ENCODE results near the gene SYCE3. TPM values are rescaled to one million over a fixed set of nuclear protein-coding genes. Genes with fewer than 3 reads are reported as not detected.

SYCE3 gene
- total RNA-seq, 2 experiments from 2014 or later, result 0.87 to 1.0 TPM

DNA sequence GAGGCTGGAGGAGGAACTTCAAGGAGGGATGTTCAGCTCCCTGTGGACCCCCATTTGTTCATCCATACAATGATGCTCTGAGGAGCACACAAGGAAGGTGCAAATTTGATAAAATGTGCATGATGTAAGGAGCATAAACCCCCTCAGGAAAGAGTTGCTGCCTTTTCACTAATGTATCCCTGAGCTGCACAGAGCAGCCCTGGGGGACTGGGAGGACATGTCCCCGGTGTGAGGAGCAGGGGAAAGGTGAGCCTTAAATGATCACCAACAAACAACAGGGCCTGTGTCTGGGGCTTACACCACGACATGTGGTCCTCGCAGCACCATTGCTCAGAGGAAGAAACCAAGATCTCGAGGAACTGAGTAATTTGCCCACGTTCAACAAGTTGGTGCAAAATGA is 34.4 kb upstream of the SYCE3 start:
- H3K9me3 Mint-ChIP-seq, result no peaks in the 10 kb centered on the region
- ChIA-PET CTCF (no interaction called here), POLR2A (no interaction called here)
- H3K36me3 Mint-ChIP-seq, result peaks cover 5% of the 10 kb centered on the region
- peaks cover 8% of the 10 kb centered on the region for H3K4me1 Mint-ChIP-seq (ENCODE audit: low read depth)
- H3K27me3 Mint-ChIP-seq, result peaks cover 19% of the 10 kb centered on the region
- intact Hi-C loops (cut with micrococcal nuclease), result no loop called here
- no peak overlapping the region for H3K4me3 Mint-ChIP-seq
- H3K27ac Mint-ChIP-seq, result no peak overlapping the region
- DNase-seq, result no peak

DNA sequence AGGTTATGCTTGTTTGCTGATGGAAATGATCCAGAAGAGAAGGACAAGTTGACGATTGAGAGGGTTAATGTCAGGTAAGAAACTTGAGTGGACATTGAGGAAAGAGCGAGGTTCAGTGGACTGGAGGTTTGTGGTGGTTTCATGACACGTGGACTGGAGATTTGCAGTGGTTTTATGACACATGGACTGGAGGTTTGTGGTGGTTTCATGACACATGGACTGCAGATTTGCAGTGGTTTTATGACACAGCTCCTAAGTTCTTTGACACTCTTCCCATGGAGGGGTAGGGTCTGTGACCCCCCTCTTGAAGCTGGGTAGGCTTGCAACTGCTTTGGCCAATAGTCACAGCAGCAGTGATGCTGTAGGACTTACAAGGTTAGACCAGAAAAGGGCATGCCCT is 32.5 kb upstream of the SYCE3 start:
- peaks cover 4% of the 10 kb centered on the region for H3K4me1 Mint-ChIP-seq (ENCODE audit: low read depth)

DNA sequence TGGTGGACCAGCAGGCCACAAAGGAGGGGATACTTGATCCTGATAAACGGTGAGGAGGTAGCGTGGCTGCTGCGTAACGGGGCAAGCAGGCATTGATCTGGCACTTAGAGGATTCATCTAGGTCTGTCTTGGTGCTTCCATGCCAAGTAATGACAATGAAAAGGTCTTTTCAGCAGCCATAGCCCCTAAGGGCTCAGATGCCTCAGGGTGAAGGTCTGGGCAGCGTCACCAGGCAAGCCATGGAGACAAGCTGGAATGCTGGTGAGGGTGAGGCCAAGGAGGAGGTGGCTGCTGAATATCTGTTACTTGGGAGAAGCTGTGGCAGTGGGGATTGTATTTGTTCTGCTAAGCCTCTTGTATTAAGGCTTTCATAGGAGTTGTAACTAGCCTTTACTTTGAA is 24.7 kb upstream of the SYCE3 start:
- H3K4me3 Mint-ChIP-seq, result no peak overlapping the region
- no peak overlapping the region for H3K27ac Mint-ChIP-seq
- no peaks in the 10 kb centered on the region for H3K9me3 Mint-ChIP-seq
- H3K36me3 Mint-ChIP-seq, result no peaks in the 10 kb centered on the region
- CTCF ChIA-PET, result interaction anchor here (0.6 to 1.2 kb wide), 2 partner anchors 32 to 165 kb away, joined by 3 to 4 read pairs; no protein-coding TSS in a partner anchor
- no peak for DNase-seq
- H3K4me1 Mint-ChIP-seq (ENCODE audit: low read depth), result peaks cover 8% of the 10 kb centered on the region
- intact Hi-C loops (cut with micrococcal nuclease), result no loop called here
- H3K27me3 Mint-ChIP-seq, result no peaks in the 10 kb centered on the region
- POLR2A ChIA-PET, result no interaction called here

More for the DNA sequence above, 32.5 kb upstream of the SYCE3 start:
- intact Hi-C loops (cut with micrococcal nuclease), result no loop called here
- H3K4me3 Mint-ChIP-seq, result no peak overlapping the region
- H3K27ac Mint-ChIP-seq, result no peak overlapping the region
- POLR2A ChIA-PET, result no interaction called here
- peaks cover 4% of the 10 kb centered on the region for H3K36me3 Mint-ChIP-seq
- H3K27me3 Mint-ChIP-seq, result peaks cover 12% of the 10 kb centered on the region
- H3K9me3 Mint-ChIP-seq, result no peaks in the 10 kb centered on the region
- DNase-seq, result no peak
- CTCF ChIA-PET, result no interaction called here

DNA sequence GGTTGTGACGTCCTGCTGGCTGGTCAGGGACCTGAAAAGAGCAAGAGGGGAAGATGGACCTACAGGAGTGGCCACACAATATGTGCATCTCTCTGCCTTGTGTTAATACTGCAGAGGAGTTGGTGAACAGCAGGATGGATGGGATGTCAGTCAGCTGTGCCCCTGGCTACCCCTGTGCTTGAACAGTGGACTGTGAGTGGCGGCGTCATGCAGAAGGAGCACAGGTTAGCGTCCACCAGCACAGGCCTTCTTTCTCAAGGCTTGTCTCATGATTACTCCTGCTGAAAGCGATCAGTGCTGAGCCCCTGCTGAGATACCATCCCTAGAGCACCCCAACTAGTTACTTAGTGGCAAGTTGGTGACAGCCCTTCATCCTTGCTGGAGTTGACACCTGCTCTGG is 23.7 kb upstream of the SYCE3 start:
- no peaks in the 10 kb centered on the region for H3K27me3 Mint-ChIP-seq
- CTCF ChIA-PET, result interaction anchor here (1.2 kb wide), 1 partner anchor 164 kb away, joined by 3 read pairs; no protein-coding TSS in a partner anchor
- POLR2A ChIA-PET, result no interaction called here
- H3K4me3 Mint-ChIP-seq, result no peak overlapping the region
- no peaks in the 10 kb centered on the region for H3K36me3 Mint-ChIP-seq
- H3K27ac Mint-ChIP-seq, result no peak overlapping the region
- DNase-seq, result no peak
- intact Hi-C loops (cut with micrococcal nuclease), result no loop called here
- peaks cover 13% of the 10 kb centered on the region for H3K4me1 Mint-ChIP-seq (ENCODE audit: low read depth)
- H3K9me3 Mint-ChIP-seq, result no peaks in the 10 kb centered on the region

DNA sequence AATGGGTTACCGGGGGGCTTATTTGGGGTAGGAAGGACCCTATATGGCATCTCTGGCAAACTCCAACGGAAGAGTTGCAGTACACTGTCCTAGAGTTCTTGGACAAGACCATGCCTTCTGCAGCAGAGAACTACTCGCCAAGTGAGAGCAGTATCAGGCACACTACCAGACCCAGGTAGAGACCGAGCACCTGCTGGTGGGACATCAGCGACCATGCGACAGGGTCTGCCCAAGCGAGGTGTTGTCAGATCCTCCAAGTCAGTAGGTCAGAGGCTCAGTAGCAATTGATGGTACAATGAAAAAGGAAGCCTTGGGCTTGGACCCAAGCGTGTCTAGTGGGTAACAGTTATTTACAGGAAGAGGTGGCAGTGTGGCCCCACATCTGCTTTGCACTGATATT is 23.1 kb upstream of the SYCE3 start:
- Mint-ChIP-seq H3K4me1 (ENCODE audit: low read depth) (peaks cover 15% of the 10 kb centered on the region), H3K4me3 (no peak overlapping the region)
- POLR2A ChIA-PET, result no interaction called here

DNA sequence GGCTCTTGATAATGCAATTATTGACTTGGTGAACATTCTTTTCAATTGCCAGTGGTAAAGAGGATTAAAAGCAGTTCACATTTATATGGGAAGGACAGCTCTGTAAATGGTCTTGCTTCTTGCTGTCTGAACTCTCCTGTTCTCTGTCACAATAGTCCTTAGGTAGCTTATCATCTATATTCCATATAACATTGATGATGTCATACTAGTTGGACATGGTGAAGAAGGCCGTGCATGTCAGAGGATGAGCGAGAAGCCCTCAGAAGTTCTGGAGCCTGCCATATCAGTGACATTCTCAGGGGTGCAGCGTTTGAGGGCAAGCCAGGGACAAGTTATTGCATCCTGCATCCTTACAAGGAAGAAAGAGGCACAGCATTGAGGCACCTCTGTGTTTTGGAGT is 22.5 kb upstream of the SYCE3 start:
- ChIA-PET POLR2A (interaction anchor here (1.1 kb wide), 1 partner anchor 59 kb away, joined by 4 read pairs; the partner anchor contains the start of gene SCO2), CTCF (interaction anchor here (1.5 kb wide), 1 partner anchor 35 kb away, joined by 4 read pairs; no protein-coding TSS in a partner anchor)
- no peak overlapping the region for H3K4me3 Mint-ChIP-seq
- H3K4me1 Mint-ChIP-seq (ENCODE audit: low read depth), result peaks cover 19% of the 10 kb centered on the region
- H3K27me3 Mint-ChIP-seq, result no peaks in the 10 kb centered on the region
- no peak for DNase-seq
- no peak overlapping the region for H3K27ac Mint-ChIP-seq
- intact Hi-C loops (cut with micrococcal nuclease), result no loop called here
- H3K9me3 Mint-ChIP-seq, result no peaks in the 10 kb centered on the region
- no peaks in the 10 kb centered on the region for H3K36me3 Mint-ChIP-seq

More for the DNA sequence above, 23.1 kb upstream of the SYCE3 start:
- Mint-ChIP-seq H3K27me3 (no peaks in the 10 kb centered on the region), H3K36me3 (no peaks in the 10 kb centered on the region), H3K9me3 (no peaks in the 10 kb centered on the region), H3K27ac (no peak overlapping the region)
- CTCF ChIA-PET, result interaction anchor here (1.5 kb wide), 1 partner anchor 35 kb away, joined by 4 read pairs; no protein-coding TSS in a partner anchor
- intact Hi-C loops (cut with micrococcal nuclease), result no loop called here
- no peak for DNase-seq

DNA sequence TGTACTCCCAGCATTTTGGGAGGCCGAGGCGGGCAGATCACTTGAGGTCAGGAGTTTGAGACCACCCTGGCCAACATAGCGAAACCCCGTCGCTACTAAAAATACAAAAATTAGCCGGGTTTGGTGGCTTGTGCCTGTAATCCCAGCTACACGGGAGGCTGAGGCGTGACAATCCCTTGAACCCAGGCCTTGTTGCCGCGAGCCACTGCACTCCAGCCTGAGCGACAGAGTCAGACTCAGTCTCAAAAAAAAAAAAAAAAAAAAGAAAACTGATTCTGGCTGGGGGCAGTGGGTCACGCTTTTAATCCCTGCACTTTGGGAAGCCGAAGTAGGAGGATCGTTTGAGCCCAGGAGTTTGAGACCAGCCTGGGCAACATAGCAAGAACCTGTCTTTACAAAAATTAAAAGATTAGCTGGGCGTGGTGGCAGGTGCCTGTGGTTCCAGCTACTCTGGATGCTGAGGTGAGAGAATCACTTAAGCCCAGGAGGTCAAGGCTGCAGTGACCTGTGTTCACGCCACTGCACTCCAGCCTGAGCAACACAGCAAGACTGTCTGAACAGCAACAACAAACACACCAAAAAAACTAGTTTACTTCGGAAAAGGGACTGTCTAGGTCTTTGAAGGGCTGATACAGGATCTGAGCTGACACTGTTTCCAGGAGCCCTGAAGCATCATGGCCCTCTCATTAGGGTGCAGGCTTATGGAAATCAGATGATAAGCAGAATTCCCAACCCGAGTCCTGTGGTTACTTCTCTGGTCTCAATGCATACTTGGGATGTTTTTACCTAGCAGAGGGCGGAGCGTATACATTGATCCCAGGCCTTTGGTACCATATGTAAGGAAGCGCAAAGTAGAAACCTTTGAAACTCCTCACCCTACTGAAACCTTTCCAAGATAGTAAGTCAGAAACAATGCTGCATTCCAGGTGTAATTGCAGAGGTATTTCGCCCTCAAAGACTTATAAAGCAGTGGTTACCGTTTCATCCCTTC is 21.7 kb upstream of the SYCE3 start:
- Mint-ChIP-seq H3K36me3 (peaks cover 4% of the 10 kb centered on the region), H3K27me3 (no peaks in the 10 kb centered on the region), H3K4me3 (peak overlapping the region; percentile 94), H3K9me3 (no peaks in the 10 kb centered on the region), H3K4me1 (ENCODE audit: low read depth) (peaks cover 20% of the 10 kb centered on the region), H3K27ac (no peak overlapping the region)
- intact Hi-C loops (cut with micrococcal nuclease), result no loop called here
- no peak for DNase-seq
- CTCF ChIA-PET, result interaction anchor here (1.5 kb wide), 1 partner anchor 36 kb away, joined by 4 read pairs; no protein-coding TSS in a partner anchor
- POLR2A ChIA-PET, result interaction anchor here (1.1 kb wide), 1 partner anchor 59 kb away, joined by 4 read pairs; the partner anchor contains the start of gene SCO2

DNA sequence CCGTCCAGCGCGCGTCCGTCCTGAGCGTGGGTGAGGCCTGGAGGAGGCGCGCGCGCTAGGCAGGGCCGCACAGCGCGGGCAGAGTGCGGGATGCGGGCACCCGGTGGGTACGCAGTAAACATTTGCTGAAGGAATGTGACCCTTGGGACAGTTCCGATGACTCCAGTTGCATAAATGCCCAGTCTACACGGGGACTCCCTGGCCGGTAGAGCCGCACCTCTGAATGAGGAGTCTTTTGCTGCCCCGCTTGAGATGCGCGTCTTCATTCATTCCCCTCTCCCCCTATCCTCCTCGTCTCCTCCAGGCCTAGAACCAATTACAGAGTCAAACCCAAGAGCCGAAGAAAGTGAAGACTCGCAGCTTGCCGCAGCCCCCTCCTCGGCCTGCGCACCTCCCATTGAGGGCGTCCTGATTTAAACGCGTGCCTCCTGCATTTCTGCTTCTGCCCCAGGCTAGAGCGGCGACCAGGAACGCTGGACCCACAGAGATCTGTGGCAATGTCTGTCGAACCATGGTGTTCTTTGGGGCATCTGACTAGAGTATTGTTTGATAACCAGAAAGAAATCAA is 20.7 kb upstream of the SYCE3 start:
- intact Hi-C loops (cut with micrococcal nuclease), result loop anchor here (2.0 kb wide), 2 partner anchors 45 to 53 kb away; partner anchors contain the start of gene TYMP
- POLR2A ChIA-PET, result interaction anchor here (1.0 to 2.4 kb wide), 5 partner anchors 18 to 58 kb away, joined by 3 to 13 read pairs (median 9); partner anchors contain the start of genes SCO2, SYCE3 and TYMP
- Mint-ChIP-seq H3K27me3 (no peaks in the 10 kb centered on the region), H3K4me1 (ENCODE audit: low read depth) (peaks cover 20% of the 10 kb centered on the region), H3K36me3 (peaks cover 5% of the 10 kb centered on the region), H3K27ac (peak overlapping the region; percentile 65), H3K4me3 (peak overlapping the region; percentile 94), H3K9me3 (no peaks in the 10 kb centered on the region)
- CTCF ChIA-PET, result interaction anchor here (1.2 to 2.8 kb wide), 4 partner anchors 20 to 58 kb away, joined by 3 to 17 read pairs (median 11); partner anchors contain the start of genes SCO2 and SYCE3
- no peak for DNase-seq

DNA sequence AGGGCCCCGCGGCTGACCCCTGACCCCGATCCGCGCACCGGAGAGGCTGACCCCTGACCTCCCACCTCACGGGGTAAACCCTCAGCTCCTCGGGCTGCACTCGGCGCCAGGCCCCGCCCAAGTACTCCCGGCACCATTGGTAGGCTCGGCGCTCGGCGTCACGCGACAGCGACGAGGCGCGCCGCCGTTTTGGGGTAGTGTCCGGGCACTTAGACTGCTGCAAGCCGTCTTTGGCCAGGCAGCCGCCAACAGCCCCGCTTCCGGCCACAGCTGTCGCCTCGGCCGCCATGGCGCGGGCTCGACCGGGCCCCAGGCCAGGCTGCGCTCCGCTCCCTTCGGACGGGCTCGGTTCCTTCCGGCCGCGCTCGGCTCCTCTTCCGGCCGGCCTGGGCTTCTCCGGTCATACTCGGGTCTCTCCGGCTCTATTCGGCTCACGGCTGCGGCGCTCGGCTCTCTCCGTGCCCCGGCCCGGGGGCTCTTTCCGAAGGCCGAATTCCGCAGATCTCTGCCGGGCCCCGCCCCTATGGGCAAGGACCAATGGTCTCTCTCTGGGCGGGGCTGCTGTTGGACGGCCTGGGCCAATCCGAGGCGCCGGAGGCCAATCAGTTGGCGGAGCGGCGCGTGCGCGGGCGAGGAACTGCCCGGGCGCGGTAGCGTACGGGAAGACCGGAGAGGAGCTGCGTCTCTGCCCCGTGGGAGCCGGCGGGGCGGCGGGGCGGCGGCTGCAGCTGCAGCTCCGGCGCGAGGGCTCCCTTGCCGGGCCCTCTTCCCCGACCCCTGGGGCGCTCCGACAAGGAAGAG is 20.0 kb upstream of the SYCE3 start, which contains the start of gene CHKB:
CHKB (minus strand) TSS at position 357 of the 801 bp plus-strand sequence; CDS start at position 289, 68 bp downstream.
- peak within 1 kb of the TSS; percentile 87 for H3K27ac Mint-ChIP-seq
- peak within 1 kb of the TSS; percentile 94 for H3K4me3 Mint-ChIP-seq
- CTCF ChIA-PET, result interaction anchor here (1.2 to 2.8 kb wide), 7 partner anchors 20 to 109 kb away, joined by 3 to 17 read pairs (median 5); partner anchors contain the start of genes SCO2 and SYCE3
- H3K4me1 Mint-ChIP-seq (ENCODE audit: low read depth), result peaks cover 21% of the 10 kb centered on the region
- DNase-seq, result peak; percentile 99
- POLR2A ChIA-PET, result interaction anchor here (0.6 to 2.4 kb wide), 11 partner anchors 17 to 74 kb away, joined by 3 to 13 read pairs (median 5); partner anchors contain the start of genes MAPK8IP2, SCO2, SYCE3 and TYMP
- peaks cover 5% of the 10 kb centered on the region for H3K36me3 Mint-ChIP-seq
- H3K9me3 Mint-ChIP-seq, result no peaks in the 10 kb centered on the region
- no peaks in the 10 kb centered on the region for H3K27me3 Mint-ChIP-seq
- intact Hi-C loops (cut with micrococcal nuclease), result loop anchor here (1.0 to 2.0 kb wide), 5 partner anchors 19 to 74 kb away; partner anchors contain the start of genes NCAPH2 and TYMP

DNA sequence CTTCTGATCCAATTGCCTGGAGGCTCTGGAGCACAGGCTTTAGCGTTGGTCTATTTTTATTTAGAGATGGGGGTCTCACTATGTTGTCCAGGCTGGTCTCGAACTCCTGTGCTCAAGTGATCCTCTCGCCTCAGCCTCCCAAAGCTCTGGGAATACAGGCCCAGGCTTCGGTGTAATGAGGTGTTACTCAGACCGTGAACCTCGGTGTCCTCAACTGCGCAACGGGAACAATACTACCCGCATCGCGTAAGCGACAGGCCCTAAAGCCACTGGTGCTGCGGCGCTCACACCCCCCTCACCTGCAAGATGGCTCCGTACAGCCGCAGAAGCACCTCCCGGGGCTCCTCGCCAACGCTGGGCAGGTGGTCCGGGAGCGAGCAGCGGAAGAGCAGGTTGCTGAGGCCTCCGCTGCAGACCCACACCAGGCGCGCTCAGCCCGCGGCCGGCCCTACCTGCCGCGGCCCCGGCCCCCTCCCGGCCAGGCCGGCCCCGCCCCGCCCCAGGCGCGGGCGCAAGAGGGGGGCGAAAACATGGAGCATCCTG is 19.3 kb upstream of the SYCE3 start:
- peak; percentile 62 for DNase-seq
- Mint-ChIP-seq H3K9me3 (no peaks in the 10 kb centered on the region), H3K4me3 (peak overlapping the region; percentile 94), H3K27me3 (no peaks in the 10 kb centered on the region), H3K4me1 (ENCODE audit: low read depth) (peaks cover 27% of the 10 kb centered on the region), H3K27ac (peak overlapping the region; percentile 87), H3K36me3 (peaks cover 6% of the 10 kb centered on the region)
- ChIA-PET CTCF (interaction anchor here (0.7 to 2.8 kb wide), 9 partner anchors 19 to 110 kb away, joined by 3 to 17 read pairs (median 4); partner anchors contain the start of genes KLHDC7B, SCO2 and SYCE3), POLR2A (interaction anchor here (0.6 to 2.4 kb wide), 9 partner anchors 16 to 73 kb away, joined by 3 to 13 read pairs (median 6); partner anchors contain the start of genes MAPK8IP2, SCO2, SYCE3 and TYMP)
- intact Hi-C loops (cut with micrococcal nuclease), result loop anchor here (1.0 to 2.0 kb wide), 5 partner anchors 19 to 74 kb away; partner anchors contain the start of genes NCAPH2 and TYMP

All from activated CD4-positive, alpha-beta memory T cell treated with anti-CD3 and anti-CD28 coated beads for 36 hours (primary cell).